HL-60 (cell line): ENCODE data around the gene SIPA1L3.

Experiments used
- DNase-seq, 2 experiments: peaks; one replicate each; pipeline ENCODE4 v3.0.0-alpha.2; 2010 to 2020; ENCODE audit warnings: low read depth in 1 of 2, low spot score in 1 of 2
- H3K27ac ChIP-seq: fragments of 250-450 bp; sonication (Bioruptor Pico); replicated peaks from 2 replicates; pipeline ENCODE4 v1.5.1; 2020; ENCODE audit warnings: mild to moderate bottlenecking, moderate library complexity
- H3K27me3 ChIP-seq: fragments of 250-450 bp; sonication (Bioruptor Pico); 2 replicates; pipeline ENCODE4 v1.5.1; 2021; ENCODE audit warnings: mild to moderate bottlenecking, moderate library complexity; ENCODE audit not compliant: insufficient read depth, poor library complexity, severe bottlenecking
- H3K4me3 ChIP-seq: replicated peaks from 2 replicates; pipeline ENCODE4 v1.5.1; 2011; ENCODE audit warnings: mild to moderate bottlenecking, control low read depth, low read length; ENCODE audit not compliant: insufficient read depth
- GABPA ChIP-seq: IDR thresholded peaks from 2 replicates; pipeline ENCODE4 v1.6.1; 2012; ENCODE audit warnings: low read depth
- POLR2AphosphoS5 ChIP-seq: IDR thresholded peaks from 2 replicates; pipeline ENCODE4 v1.6.1; 2012; ENCODE audit warnings: low read depth
- SPI1 ChIP-seq: IDR thresholded peaks from 2 replicates; pipeline ENCODE4 v1.6.1; 2012; ENCODE audit warnings: low read depth, mild to moderate bottlenecking, borderline replicate concordance
- TF ChIP-seq, protein P1 (sequence below): IDR thresholded peaks from 2 replicates; pipeline ENCODE4 v1.6.1; 2012; ENCODE audit warnings: low read depth; ENCODE audit not compliant: insufficient replicate concordance
- TF ChIP-seq, protein P2 (sequence below): IDR thresholded peaks from one replicate; pipeline ENCODE4 v1.5.1; 2011; ENCODE audit warnings: low read length, control low read depth, inconsistent platforms; ENCODE audit not compliant: insufficient read depth

SIPA1L3 gene

DNA sequence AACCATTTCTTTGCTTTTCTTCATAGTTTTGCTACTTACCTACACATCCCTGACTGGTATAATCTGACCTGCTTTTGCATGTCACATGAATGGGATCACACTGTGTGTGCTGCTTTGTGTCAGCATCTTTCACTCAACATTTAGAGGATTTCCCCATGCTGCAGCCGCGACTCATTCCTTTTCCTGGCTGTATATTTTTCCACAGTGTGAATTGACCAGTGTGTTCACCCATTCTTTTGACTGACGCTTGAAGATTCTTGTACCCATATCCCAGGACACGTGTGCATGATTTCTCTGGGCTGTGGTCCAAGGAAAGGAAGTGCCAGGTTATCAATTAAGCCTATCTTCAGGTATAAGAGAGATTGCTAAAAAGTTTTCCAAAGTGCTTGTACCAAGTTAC is 198.6 kb downstream of the SIPA1L3 start:
- DNase-seq = no peak

DNA sequence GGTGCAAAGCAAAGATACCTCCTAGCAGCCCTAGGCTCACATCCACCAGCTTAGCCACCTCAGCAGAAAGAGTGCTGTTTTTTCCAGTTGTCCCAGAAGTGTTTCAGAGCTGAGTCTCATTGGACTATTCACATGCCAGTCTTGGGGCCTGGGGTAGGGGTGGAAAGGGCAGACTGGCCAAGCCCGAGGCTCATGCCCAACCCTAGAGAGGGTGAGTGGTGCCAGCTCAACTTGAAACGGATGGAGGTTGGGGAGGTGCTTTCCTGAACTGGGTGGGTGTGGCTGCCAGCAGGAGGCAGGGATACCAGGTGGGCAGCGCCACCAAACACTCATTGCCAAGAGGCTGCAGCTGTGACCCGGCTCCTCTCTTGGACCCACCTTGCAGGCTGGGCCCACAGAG is 200.1 kb downstream of the SIPA1L3 start:
- TF ChIP-seq, protein P1, sequence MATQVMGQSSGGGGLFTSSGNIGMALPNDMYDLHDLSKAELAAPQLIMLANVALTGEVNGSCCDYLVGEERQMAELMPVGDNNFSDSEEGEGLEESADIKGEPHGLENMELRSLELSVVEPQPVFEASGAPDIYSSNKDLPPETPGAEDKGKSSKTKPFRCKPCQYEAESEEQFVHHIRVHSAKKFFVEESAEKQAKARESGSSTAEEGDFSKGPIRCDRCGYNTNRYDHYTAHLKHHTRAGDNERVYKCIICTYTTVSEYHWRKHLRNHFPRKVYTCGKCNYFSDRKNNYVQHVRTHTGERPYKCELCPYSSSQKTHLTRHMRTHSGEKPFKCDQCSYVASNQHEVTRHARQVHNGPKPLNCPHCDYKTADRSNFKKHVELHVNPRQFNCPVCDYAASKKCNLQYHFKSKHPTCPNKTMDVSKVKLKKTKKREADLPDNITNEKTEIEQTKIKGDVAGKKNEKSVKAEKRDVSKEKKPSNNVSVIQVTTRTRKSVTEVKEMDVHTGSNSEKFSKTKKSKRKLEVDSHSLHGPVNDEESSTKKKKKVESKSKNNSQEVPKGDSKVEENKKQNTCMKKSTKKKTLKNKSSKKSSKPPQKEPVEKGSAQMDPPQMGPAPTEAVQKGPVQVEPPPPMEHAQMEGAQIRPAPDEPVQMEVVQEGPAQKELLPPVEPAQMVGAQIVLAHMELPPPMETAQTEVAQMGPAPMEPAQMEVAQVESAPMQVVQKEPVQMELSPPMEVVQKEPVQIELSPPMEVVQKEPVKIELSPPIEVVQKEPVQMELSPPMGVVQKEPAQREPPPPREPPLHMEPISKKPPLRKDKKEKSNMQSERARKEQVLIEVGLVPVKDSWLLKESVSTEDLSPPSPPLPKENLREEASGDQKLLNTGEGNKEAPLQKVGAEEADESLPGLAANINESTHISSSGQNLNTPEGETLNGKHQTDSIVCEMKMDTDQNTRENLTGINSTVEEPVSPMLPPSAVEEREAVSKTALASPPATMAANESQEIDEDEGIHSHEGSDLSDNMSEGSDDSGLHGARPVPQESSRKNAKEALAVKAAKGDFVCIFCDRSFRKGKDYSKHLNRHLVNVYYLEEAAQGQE = no peak
- TF ChIP-seq SPI1 (no peak), GABPA (no peak), POLR2AphosphoS5 (no peak)
- TF ChIP-seq, protein P2, sequence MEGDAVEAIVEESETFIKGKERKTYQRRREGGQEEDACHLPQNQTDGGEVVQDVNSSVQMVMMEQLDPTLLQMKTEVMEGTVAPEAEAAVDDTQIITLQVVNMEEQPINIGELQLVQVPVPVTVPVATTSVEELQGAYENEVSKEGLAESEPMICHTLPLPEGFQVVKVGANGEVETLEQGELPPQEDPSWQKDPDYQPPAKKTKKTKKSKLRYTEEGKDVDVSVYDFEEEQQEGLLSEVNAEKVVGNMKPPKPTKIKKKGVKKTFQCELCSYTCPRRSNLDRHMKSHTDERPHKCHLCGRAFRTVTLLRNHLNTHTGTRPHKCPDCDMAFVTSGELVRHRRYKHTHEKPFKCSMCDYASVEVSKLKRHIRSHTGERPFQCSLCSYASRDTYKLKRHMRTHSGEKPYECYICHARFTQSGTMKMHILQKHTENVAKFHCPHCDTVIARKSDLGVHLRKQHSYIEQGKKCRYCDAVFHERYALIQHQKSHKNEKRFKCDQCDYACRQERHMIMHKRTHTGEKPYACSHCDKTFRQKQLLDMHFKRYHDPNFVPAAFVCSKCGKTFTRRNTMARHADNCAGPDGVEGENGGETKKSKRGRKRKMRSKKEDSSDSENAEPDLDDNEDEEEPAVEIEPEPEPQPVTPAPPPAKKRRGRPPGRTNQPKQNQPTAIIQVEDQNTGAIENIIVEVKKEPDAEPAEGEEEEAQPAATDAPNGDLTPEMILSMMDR = no peak
- DNase-seq = no peak
- H3K27me3 ChIP-seq = no peaks in the 10 kb centered on the region
- no peak overlapping the region for H3K27ac ChIP-seq
- H3K4me3 ChIP-seq = no peak overlapping the region

More for the DNA sequence above, 198.6 kb downstream of the SIPA1L3 start:
- Histone ChIP-seq H3K27ac (no peak overlapping the region), H3K27me3 (no peaks in the 10 kb centered on the region), H3K4me3 (no peak overlapping the region)
- TF ChIP-seq, protein P2 = no peak
- TF ChIP-seq, protein P1 = no peak
- TF ChIP-seq SPI1 (no peak), POLR2AphosphoS5 (no peak), GABPA (no peak)

DNA sequence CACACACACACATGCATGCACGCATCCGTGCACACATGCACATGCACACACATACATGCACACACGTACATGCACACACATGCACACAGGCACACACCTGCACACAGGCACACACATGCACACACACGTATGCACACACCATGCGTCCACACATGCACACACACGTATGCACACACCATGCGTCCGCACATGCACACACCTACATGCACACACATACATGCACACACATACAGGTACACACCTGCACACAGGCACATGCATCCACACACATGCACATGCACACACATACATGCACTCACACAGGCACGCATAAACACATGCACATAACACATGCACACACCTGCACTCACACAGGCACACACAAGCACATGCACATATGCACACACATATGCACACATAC is 204.9 kb downstream of the SIPA1L3 start:
- no peak for DNase-seq
- Histone ChIP-seq H3K27ac (no peak overlapping the region), H3K27me3 (no peaks in the 10 kb centered on the region), H3K4me3 (no peak overlapping the region)
- TF ChIP-seq, protein P1 = no peak
- no peak for TF ChIP-seq POLR2AphosphoS5
- no peak for TF ChIP-seq SPI1
- TF ChIP-seq GABPA = no peak
- TF ChIP-seq, protein P2 = no peak
